IMR-90 (cell line): Measurements from ENCODE around the gene VARS2. TPM values are rescaled to one million over a fixed set of nuclear protein-coding genes. Genes with fewer than 3 reads are reported as not detected.

Source experiments
- ATAC-seq: fragments of 200-7000 bp; cut with Tn5 transposase; 2 replicates; pipeline ENCODE4 v1.9.1; 2020; ENCODE audit warnings: low read depth, mild to moderate bottlenecking, moderate library complexity
- BruUV-seq: library from RNA; stranded (reverse); fragments of 400-500 nt; replicated peaks from 2 replicates; lab custom pipeline; 2021; lab: Mats Ljungman, UMichigan
- CTCF ChIA-PET: fragments of 300-600 bp; formaldehyde crosslinking; extraction: SDS; loops from one replicate; lab custom pipeline; 2021; ENCODE audit warnings: antibody characterized with exemption; lab: Yijun Ruan, JAX
- POLR2A ChIA-PET: fragments of 300-600 bp; sonication (Branson Sonifier 250); formaldehyde crosslinking; loops from one replicate; lab custom pipeline; 2022; ENCODE audit warnings: antibody characterized with exemption; ENCODE audit not compliant: unreplicated experiment; lab: Charles Lee
- DNase-seq: peaks from one replicate; pipeline ENCODE4 v3.0.0; 2013
- H2AFZ ChIP-seq: replicated peaks from 2 replicates; pipeline ENCODE3; 2013; ENCODE audit warnings: low read length, mild to moderate bottlenecking; ENCODE audit not compliant: poor library complexity
- H2AK5ac ChIP-seq: 2 replicates; pipeline ENCODE4 v1.6.1; 2013; ENCODE audit warnings: low read depth, low read length, inconsistent platforms
- H2AK9ac ChIP-seq: replicated peaks from 2 replicates; pipeline ENCODE3; 2013; ENCODE audit warnings: mild to moderate bottlenecking, low read depth, low read length, moderate library complexity; ENCODE audit not compliant: poor library complexity
- H2BK120ac ChIP-seq: 2 replicates; pipeline ENCODE4 v1.6.1; 2013; ENCODE audit warnings: low read depth, low read length, inconsistent platforms
- H2BK15ac ChIP-seq: 3 replicates; pipeline ENCODE4 v1.6.1; 2013; ENCODE audit warnings: low read depth, low read length, inconsistent platforms
- H2BK20ac ChIP-seq: 2 replicates; pipeline ENCODE4 v1.6.1; 2013; ENCODE audit warnings: low read depth, mild to moderate bottlenecking, inconsistent platforms, low read length, moderate library complexity
- H2BK5ac ChIP-seq: 2 replicates; pipeline ENCODE4 v1.6.1; 2013; ENCODE audit warnings: mild to moderate bottlenecking, low read depth, low read length, inconsistent platforms; ENCODE audit not compliant: poor library complexity, severe bottlenecking
- H3K14ac ChIP-seq: replicated peaks from 2 replicates; pipeline ENCODE4 v1.6.1; 2013; ENCODE audit warnings: low read depth, low read length, inconsistent platforms
- H3K18ac ChIP-seq: 2 replicates; pipeline ENCODE4 v1.6.1; 2013; ENCODE audit warnings: low read depth, low read length, control low read depth
- H3K23ac ChIP-seq: 2 replicates; pipeline ENCODE4 v1.6.1; 2013; ENCODE audit warnings: low read depth, low read length, inconsistent platforms
- H3K27ac ChIP-seq: 2 replicates; pipeline ENCODE4 v1.5.1; 2013; ENCODE audit warnings: mild to moderate bottlenecking, control low read depth, low read length; ENCODE audit not compliant: insufficient read depth
- H3K27me3 ChIP-seq: 2 replicates; pipeline ENCODE4 v1.6.1; 2013; ENCODE audit warnings: low read length; ENCODE audit not compliant: control insufficient read depth, insufficient read depth
- H3K36me3 ChIP-seq: 2 replicates; pipeline ENCODE4 v1.6.1; 2013; ENCODE audit warnings: low read length, mixed read lengths; ENCODE audit not compliant: control insufficient read depth, insufficient read depth
- H3K4ac ChIP-seq: 2 replicates; pipeline ENCODE4 v1.6.1; 2013; ENCODE audit warnings: low read depth, low read length, inconsistent platforms
- H3K4me1 ChIP-seq: 2 replicates; pipeline ENCODE4 v1.6.1; 2013; ENCODE audit warnings: low read length, mixed read lengths; ENCODE audit not compliant: control insufficient read depth, insufficient read depth
- H3K4me2 ChIP-seq: 2 replicates; pipeline ENCODE4 v1.6.1; 2013; ENCODE audit warnings: low read depth, mild to moderate bottlenecking, control low read depth, low read length, moderate library complexity
- H3K4me3 ChIP-seq: 2 replicates; pipeline ENCODE4 v1.5.1; 2013; ENCODE audit warnings: low read depth, mild to moderate bottlenecking, control low read depth, low read length, moderate library complexity; ENCODE audit not compliant: insufficient read depth
- H3K56ac ChIP-seq: 2 replicates; pipeline ENCODE4 v1.6.1; 2013; ENCODE audit warnings: low read length, inconsistent platforms; ENCODE audit not compliant: insufficient read depth; ENCODE audit errors: extremely low read depth
- H3K79me1 ChIP-seq, 2 experiments: 2 replicates each; pipeline ENCODE4 v1.6.1; 2013; ENCODE audit warnings: low read length in 2 of 2, inconsistent platforms in 1 of 2, low read depth in 1 of 2
- H3K9ac ChIP-seq: 2 replicates; pipeline ENCODE4 v1.6.1; 2013; ENCODE audit warnings: low read depth, low read length, control low read depth
- H3K9me1 ChIP-seq: 2 replicates; pipeline ENCODE4 v1.6.1; 2013; ENCODE audit warnings: low read length, inconsistent platforms; ENCODE audit not compliant: insufficient read depth
- H3K9me3 ChIP-seq: 2 replicates; pipeline ENCODE4 v1.6.1; 2013; ENCODE audit warnings: low read length; ENCODE audit not compliant: control insufficient read depth, insufficient read depth
- H4K20me1 ChIP-seq: 2 replicates; pipeline ENCODE4 v1.6.1; 2013; ENCODE audit warnings: low read length, inconsistent platforms; ENCODE audit not compliant: insufficient read depth
- H4K5ac ChIP-seq: 2 replicates; pipeline ENCODE4 v1.6.1; 2013; ENCODE audit warnings: mild to moderate bottlenecking, low read depth, low read length, control low read depth
- H4K8ac ChIP-seq, 2 experiments: 2 replicates each; pipeline ENCODE4 v1.6.1; 2013; ENCODE audit warnings: low read depth in 2 of 2, low read length in 2 of 2, control low read depth in 1 of 2, inconsistent platforms in 1 of 2
- H4K91ac ChIP-seq: 2 replicates; pipeline ENCODE4 v1.6.1; 2013; ENCODE audit warnings: low read depth, low read length, inconsistent platforms; ENCODE audit not compliant: insufficient read depth
- CHD1 ChIP-seq: IDR thresholded peaks from 2 replicates; pipeline ENCODE4 v1.6.1; 2012; ENCODE audit warnings: low read depth, low read length, improper control_type of control experiment
- POLR2A ChIP-seq: IDR thresholded peaks from 2 replicates; pipeline ENCODE4 v1.6.1; 2012; ENCODE audit warnings: mild to moderate bottlenecking, low read depth, low read length
- RCOR1 ChIP-seq: IDR thresholded peaks from 2 replicates; pipeline ENCODE4 v1.6.1; 2012; ENCODE audit warnings: mild to moderate bottlenecking, low read length, improper control_type of control experiment; ENCODE audit not compliant: insufficient replicate concordance
- WGBS, 2 experiments: methylation state at CpG; one replicate each; pipeline versions ENCODE4 v1.1.5 to v1.1.7; 2013; ENCODE audit warnings: missing lambda C conversion rate in 2 of 2; ENCODE audit not compliant: insufficient read length in 1 of 2; ENCODE audit errors: extremely low coverage in 2 of 2; 5-methylcytosine and 5-hydroxymethylcytosine counted together
- dilution Hi-C: fragments of 300-500 bp; cut with HindIII; formaldehyde crosslinking; loops from one replicate; pipeline ENCODE4 v1.14.3; 2018; ENCODE audit warnings: low sequenced_read_pairs; ENCODE audit not compliant: unreplicated experiment
- in situ Hi-C: fragments of 300-500 bp; cut with MboI; formaldehyde crosslinking; loops from 3 replicates; pipeline ENCODE4 v1.14.3; 2019; ENCODE audit warnings: low sequenced_read_pairs, inconsistent platforms, mixed read lengths
- intact Hi-C: fragments of 100-400 bp; cut with micrococcal nuclease; formaldehyde crosslinking; loops from 2 replicates; pipeline ENCODE4 v1.10.0; 2022
- polyA plus RNA-seq, 3 experiments: library from polyadenylated mRNA; depleted of rRNA; stranded (reverse); fragments of >200 nt; gene quantifications; 2 replicates each; pipeline ENCODE4 v1.2.3, GENCODE V29; 2012; ENCODE audit warnings: low replicate concordance in 1 of 3
- total RNA-seq: library from RNA; depleted of rRNA; stranded (reverse); fragments of >200 nt; gene quantifications from 2 replicates; pipeline ENCODE4 v1.2.3, GENCODE V29; 2012

Gene VARS2
- total and polyA plus RNA-seq, 2 of the 4 experiments (the other 2 are of a cell fraction) = 7.2 to 14.0 TPM

- Histone ChIP-seq H3K18ac (no peak overlapping the region), H3K4me3 (no peak overlapping the region), H2AFZ (no peak overlapping the region), H3K14ac (no peak overlapping the region), H3K4me2 (no peak overlapping the region), H3K27me3 (no peaks in the 10 kb centered on the region), H2AK9ac (no peak overlapping the region), H3K79me1 (peaks cover 5 to 6% of the 10 kb centered on the region in 2 experiments; a peak in 1 of 4 replicates), H3K56ac (no peak overlapping the region), H4K20me1 (no peaks in the 10 kb centered on the region), H4K8ac (no peak overlapping the region), H4K91ac (no peak overlapping the region), H3K9ac (no peak overlapping the region), H2AK5ac (no peak overlapping the region), H3K4ac (no peak overlapping the region), H2BK20ac (no peak overlapping the region), H2BK120ac (no peak overlapping the region), H3K9me3 (no peaks in the 10 kb centered on the region), H3K27ac (no peak overlapping the region), H3K36me3 (peaks cover 39% of the 10 kb centered on the region), H3K9me1 (no peaks in the 10 kb centered on the region), H3K23ac (no peak overlapping the region), H4K5ac (no peak overlapping the region), H2BK15ac (no peak overlapping the region), H3K4me1 (peaks cover 10% of the 10 kb centered on the region), H2BK5ac (no peak overlapping the region)
- ChIA-PET POLR2A (interaction anchor here (0.5 kb wide), 1 partner anchor 12 kb away, joined by 5 read pairs; no protein-coding TSS in a partner anchor), CTCF (interaction anchor here (1.1 to 3.1 kb wide), 2 partner anchors 152 to 161 kb away, joined by 5 to 12 read pairs; no protein-coding TSS in a partner anchor)
- no peak for ATAC-seq
- dilution Hi-C loops = no loop called here
- in situ Hi-C loops = loop anchor here (5.0 kb wide), 1 partner anchor 159 kb away; no protein-coding TSS in a partner anchor
- BruUV-seq = no TSS peak
- intact Hi-C loops = loop anchor here (10.0 kb wide), 1 partner anchor 276 kb away; no protein-coding TSS in a partner anchor
- no CpG with 5 or more reads among the region's 8 CpGs for WGBS, 2 experiments
- TF ChIP-seq RCOR1 (no peak), CHD1 (no peak), POLR2A (no peak)
- DNase-seq = no peak
Measured at GRCh38 chr6:30918670-30919069, 4.6 kb downstream of the VARS2 start.
